NCI-H1694 (cell line): ENCODE data around the gene SH3BGRL2.
A peak's percentile ranks its signal among the peaks of the same experiment; 100 is the strongest.
"Not testable (repeated sequence)": the region's sequence is repeated elsewhere in the genome, so short reads cannot be mapped to it uniquely, and the experiment has no call there.

ENCODE experiments used
- DNase-seq: peaks from one replicate; lab custom pipeline; 2025; lab: John Stamatoyannopoulos, UW

Gene SH3BGRL2

GRCh38 chr6:79614326-79615305 is 16.5 kb upstream of the SH3BGRL2 start:
- DNase-seq = no peak

GRCh38 chr6:79617518-79617941 is 13.6 kb upstream of the SH3BGRL2 start:
- no peak for DNase-seq

- not testable (repeated sequence) for DNase-seq
These were observed 12.7 kb upstream of the SH3BGRL2 start for GRCh38 chr6:79618425-79618824.

- no peak for DNase-seq
These were observed 9.6 kb upstream of the SH3BGRL2 start for GRCh38 chr6:79621579-79621978.

GRCh38 chr6:79622364-79622763 is 8.8 kb upstream of the SH3BGRL2 start:
- DNase-seq = no peak

- no peak for DNase-seq
These were observed 8.0 kb upstream of the SH3BGRL2 start for GRCh38 chr6:79623106-79623505.

- DNase-seq = no peak
These were observed 5.4 kb upstream of the SH3BGRL2 start for GRCh38 chr6:79625746-79626145.

- no peak for DNase-seq
These were observed 4.3 kb upstream of the SH3BGRL2 start for GRCh38 chr6:79626811-79627210.

- DNase-seq = no peak
These were observed 3.7 kb upstream of the SH3BGRL2 start for GRCh38 chr6:79627422-79627821.

GRCh38 chr6:79628466-79629288 is 2.5 kb upstream of the SH3BGRL2 start:
- no peak for DNase-seq

- DNase-seq = no peak
These were observed 698 bp upstream of the SH3BGRL2 start for GRCh38 chr6:79630380-79630882.

- no peak for DNase-seq
These were observed 604 bp downstream of the SH3BGRL2 start for GRCh38 chr6:79631693-79632172.

GRCh38 chr6:79632580-79632979 is 1.5 kb downstream of the SH3BGRL2 start:
- DNase-seq = no peak

GRCh38 chr6:79634491-79635231 is 3.5 kb downstream of the SH3BGRL2 start:
- DNase-seq = peak; percentile 38

- no peak for DNase-seq
These were observed 4.1 kb downstream of the SH3BGRL2 start for GRCh38 chr6:79635232-79635543.

GRCh38 chr6:79636673-79637072 is 5.5 kb downstream of the SH3BGRL2 start:
- DNase-seq = no peak

GRCh38 chr6:79640146-79641111 is 9.3 kb downstream of the SH3BGRL2 start:
- no peak for DNase-seq

GRCh38 chr6:79646006-79646405 is 14.9 kb downstream of the SH3BGRL2 start:
- no peak for DNase-seq

GRCh38 chr6:79646561-79646960 is 15.4 kb downstream of the SH3BGRL2 start:
- no peak for DNase-seq

GRCh38 chr6:79647741-79648140 is 16.6 kb downstream of the SH3BGRL2 start:
- no peak for DNase-seq

GRCh38 chr6:79648328-79648727 is 17.2 kb downstream of the SH3BGRL2 start:
- no peak for DNase-seq
